ENCODE data around the gene PHOSPHO1.
"Not testable (repeated sequence)": the region's sequence is repeated elsewhere in the genome, so short reads cannot be mapped to it uniquely, and the experiment has no call there.

The PHOSPHO1 gene, protein sequence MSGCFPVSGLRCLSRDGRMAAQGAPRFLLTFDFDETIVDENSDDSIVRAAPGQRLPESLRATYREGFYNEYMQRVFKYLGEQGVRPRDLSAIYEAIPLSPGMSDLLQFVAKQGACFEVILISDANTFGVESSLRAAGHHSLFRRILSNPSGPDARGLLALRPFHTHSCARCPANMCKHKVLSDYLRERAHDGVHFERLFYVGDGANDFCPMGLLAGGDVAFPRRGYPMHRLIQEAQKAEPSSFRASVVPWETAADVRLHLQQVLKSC

DNA sequence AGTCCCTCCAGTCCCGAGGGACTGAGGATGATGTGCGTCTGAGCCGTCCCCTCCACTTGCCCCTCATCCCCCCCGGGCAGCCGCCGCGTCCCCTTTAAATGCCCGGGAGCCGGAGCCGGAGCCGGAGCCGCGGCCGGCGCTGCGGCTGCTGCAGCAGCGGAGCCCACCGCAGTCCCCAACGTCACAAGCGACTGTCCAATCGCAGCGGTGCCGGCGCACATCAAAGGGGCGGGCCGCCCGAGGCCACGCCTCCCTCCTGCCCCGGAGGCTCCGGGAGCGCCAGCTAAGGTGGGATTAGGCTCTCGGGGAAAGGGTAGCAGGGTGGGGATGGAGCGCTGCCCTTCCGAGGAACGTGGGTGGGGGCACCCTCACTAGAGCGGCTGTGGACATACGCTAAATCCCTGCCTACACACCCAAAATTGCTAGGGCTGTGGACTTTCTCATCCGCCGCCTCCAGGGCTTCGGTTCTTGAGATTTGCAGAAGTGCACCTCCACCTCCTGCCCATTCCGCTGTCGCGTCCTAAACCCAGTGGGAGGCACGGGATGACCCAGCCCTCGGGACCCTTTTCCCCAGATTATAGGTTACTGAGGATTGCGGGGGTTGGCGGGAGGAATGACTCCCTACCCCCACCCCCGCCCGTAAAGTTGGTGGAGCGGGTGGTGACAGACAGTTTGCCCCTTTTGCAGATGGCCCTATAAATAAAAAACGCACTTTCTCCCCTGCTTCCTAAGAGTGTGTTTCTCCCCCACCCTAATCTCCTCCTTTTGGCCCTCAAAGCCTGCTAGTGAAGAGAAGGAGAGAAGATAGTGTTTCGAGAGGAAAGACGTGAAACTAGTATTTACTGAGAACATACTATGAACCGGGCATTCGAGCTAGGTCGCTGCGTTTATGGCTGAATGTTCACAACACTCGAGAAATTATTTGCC is at the start of gene PHOSPHO1:
Gene PHOSPHO1, minus strand, starts transcription at position 152 of the 927 bp plus-strand sequence. CDS start 4,096 bp downstream, outside the sequence.
- DNase-seq: peak; percentile 92

GRCh38 chr17:49280061-49280460 is 49.5 kb upstream of the PHOSPHO1 start:
- no peak for DNase-seq

DNA sequence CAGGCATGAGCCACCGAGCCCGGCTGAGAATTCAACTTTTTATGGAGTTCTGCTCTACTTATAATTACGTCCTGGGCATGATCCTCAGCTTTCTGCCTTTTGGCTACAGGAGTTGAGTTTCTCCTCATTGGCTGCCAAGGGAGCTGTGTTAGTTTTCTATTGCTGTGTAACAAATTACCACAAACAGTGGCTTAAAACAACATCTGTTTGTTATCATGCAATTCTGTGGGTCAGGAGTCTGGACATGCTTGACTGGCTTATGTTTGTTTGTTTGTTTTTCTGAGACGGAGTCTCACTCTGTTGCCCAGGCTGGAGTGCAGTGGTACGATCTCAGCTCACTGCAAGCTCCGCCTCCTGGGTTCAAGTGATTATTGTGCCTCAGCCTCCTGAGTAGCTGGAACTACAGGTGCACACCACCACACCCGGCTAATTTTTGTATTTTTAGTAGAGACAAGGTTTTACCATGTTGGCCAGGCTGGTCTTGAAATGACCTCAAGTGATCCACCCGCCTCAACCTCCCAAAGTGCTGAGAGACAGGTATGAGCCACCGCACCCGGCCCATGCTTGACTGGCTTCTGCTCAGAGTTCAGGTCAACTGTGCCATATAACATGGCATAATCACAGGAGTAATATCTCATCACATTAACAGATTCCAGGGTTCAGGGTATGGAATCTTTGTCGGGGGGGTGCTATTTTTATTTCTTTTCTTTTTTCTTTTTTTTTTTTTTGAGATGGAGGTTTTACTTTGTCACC is 48.9 kb upstream of the PHOSPHO1 start:
- not testable (repeated sequence) for DNase-seq

GRCh38 chr17:49278076-49278475 is 47.5 kb upstream of the PHOSPHO1 start:
- no peak for DNase-seq

GRCh38 chr17:49277638-49278037 is 47.1 kb upstream of the PHOSPHO1 start:
- no peak for DNase-seq

DNA sequence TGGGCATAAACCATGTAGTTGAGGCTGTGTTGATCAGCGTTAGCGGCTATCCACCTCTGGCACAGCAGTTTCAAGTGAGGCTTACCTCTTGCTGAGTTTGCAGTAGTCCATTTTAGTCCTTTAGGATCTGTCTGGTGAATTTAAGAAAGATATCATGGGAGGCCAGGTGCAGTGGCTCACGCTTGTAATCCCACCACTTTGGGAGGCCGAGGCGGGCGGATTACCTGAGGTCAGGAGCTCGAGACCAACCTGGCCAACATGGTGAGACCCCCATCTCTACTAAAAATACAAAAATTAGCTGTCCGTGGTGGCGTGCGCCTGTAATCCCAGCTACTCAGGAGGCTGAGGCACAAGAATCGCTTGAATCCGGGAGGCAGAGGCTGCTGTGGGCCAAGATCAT is 45.4 kb upstream of the PHOSPHO1 start:
- DNase-seq: not testable (repeated sequence)

DNA sequence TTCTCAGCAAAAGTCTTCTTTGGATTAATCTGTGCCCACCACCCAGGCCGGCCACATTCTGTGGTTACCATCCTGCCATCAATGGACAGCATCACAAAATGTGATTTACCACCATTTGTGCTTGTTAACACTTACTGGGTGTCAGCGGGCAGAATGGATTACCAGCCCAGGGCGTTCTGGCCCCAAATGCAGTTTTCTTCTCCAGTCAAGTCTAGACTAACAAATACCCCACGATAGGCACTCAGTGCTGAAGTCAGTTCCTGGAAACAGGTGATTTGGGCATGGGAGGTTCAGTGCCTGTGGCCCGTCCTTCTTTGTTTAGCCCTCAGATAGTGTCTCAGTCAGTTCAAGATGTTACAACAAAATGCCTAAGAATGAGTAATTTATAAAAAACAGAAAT is 38.8 kb upstream of the PHOSPHO1 start:
- DNase-seq: no peak

GRCh38 chr17:49267912-49268311 is 37.3 kb upstream of the PHOSPHO1 start:
- no peak for DNase-seq

GRCh38 chr17:49266233-49266632 is 35.6 kb upstream of the PHOSPHO1 start:
- DNase-seq: no peak

GRCh38 chr17:49261540-49261939 is 31.0 kb upstream of the PHOSPHO1 start:
- DNase-seq: not testable (repeated sequence)

GRCh38 chr17:49260817-49261291 is 30.3 kb upstream of the PHOSPHO1 start:
- peak; percentile 66 for DNase-seq

GRCh38 chr17:49260011-49260816 is 29.6 kb upstream of the PHOSPHO1 start:
- DNase-seq: peak; percentile 79

DNA sequence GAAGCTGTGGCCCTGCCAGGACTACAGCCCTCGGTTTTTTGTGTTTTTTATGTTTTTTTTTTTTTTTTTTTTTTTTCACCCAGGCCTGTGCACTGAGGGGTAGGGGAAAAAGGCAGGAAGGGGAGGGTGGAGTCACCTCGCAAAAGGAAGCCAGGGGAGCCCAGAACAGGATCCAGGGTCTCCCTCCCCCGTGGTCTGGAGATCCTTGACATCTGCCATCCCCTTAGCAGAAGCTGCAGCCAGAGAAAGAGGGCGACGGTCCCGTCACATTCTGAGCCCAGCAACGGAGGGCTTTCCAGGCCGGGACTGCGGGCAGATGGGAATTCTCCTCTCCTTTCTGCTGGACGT is 29.1 kb upstream of the PHOSPHO1 start:
- DNase-seq: no peak

DNA sequence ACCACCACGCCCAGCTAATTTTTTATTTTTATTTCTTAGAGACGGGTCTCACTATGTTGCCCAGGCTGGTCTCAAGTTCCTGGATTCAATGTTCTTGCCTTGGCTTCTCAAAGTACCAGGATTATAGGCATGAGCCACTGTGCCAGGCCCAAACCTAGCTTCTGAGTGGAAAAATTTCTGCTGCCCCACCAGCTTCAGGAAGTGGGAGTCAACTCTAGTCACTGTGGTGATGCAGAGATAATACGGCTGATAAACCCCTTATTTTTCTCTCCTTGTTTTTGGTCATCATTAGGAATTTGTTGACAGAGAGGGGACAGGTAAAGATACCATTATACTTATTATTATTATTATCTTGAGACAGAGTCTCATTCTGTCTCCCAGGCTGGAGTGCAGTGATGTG is 27.8 kb upstream of the PHOSPHO1 start:
- DNase-seq: no peak

- no peak for DNase-seq
Observed at GRCh38 chr17:49255125-49255524, 24.5 kb upstream of the PHOSPHO1 start.

- DNase-seq: no peak
Observed at GRCh38 chr17:49254066-49254465, 23.5 kb upstream of the PHOSPHO1 start.

DNA sequence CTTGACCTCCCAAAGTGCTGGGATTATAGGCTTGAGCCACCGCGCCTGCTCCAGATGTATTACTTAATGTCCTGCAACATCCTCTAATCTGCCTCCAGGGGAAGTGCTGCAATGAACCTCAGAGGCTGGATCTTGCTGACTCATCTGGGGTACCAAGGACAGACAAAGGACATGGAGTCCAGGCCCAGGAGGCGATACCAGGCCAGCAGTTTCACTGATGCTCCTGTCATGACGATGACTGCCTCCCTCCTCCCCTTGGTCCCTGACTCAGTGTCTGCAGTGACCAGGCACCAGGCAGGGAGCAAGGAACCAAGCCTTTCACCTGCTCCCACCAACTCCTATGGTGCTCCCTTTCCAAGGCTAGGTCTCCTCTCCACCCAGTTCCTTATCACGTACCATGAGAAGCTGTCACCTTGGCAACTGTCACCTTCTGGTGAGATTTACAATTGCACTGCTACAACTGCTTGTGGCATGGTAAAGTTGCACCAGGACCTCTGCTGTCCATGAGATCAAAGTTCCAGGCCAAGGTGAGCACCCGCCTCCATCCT is 21.6 kb upstream of the PHOSPHO1 start:
- DNase-seq: no peak

- no peak for DNase-seq
Observed at GRCh38 chr17:49249890-49250522, 19.4 kb upstream of the PHOSPHO1 start.

GRCh38 chr17:49249292-49249794 is 18.8 kb upstream of the PHOSPHO1 start:
- peak; percentile 87 for DNase-seq

GRCh38 chr17:49247944-49248343 is 17.4 kb upstream of the PHOSPHO1 start:
- no peak for DNase-seq

GRCh38 chr17:49244839-49245238 is 14.3 kb upstream of the PHOSPHO1 start:
- no peak for DNase-seq

Data from femur (tissue), 1 donor.